Right lobe of liver (tissue), 6 donors: ENCODE measurements around the gene SPAG4. TPM values are rescaled to one million over a fixed set of nuclear protein-coding genes. Genes with fewer than 3 reads are reported as not detected.

Source experiments
- ATAC-seq, 4 donors: fragments of 200-7000 bp; cut with Tn5 transposase; one replicate each; pipeline ENCODE4 v1.9.1; 2020; ENCODE audit warnings: mild to moderate bottlenecking in 4 of 4, moderate library complexity in 4 of 4
- DNase-seq, 3 donors: peaks; one replicate each; pipeline ENCODE4 v3.0.0-alpha.2; 2020
- H3K27ac ChIP-seq, 3 donors: fragments of 200-600 bp; one replicate each; pipeline ENCODE4 v1.8.0; 2022
- H3K27me3 ChIP-seq, 2 donors: fragments of 200-600 bp; one replicate each; pipeline ENCODE4 v1.8.0; 2022
- H3K36me3 ChIP-seq, 4 donors: fragments of 200-600 bp; sonication (generic) in 1 of 4; one replicate each; pipeline versions ENCODE4 v1.5.1 to v1.8.0; 2017 to 2022; ENCODE audit warnings: control low read depth in 1 of 4
- H3K4me1 ChIP-seq, 4 donors: fragments of 200-600 bp; sonication (generic) in 1 of 4; one replicate each; pipeline versions ENCODE4 v1.5.1 to v1.8.0; 2017 to 2022; ENCODE audit warnings: control low read depth in 1 of 4
- H3K4me3 ChIP-seq, 3 donors: fragments of 200-600 bp; one replicate each; pipeline ENCODE4 v1.8.0; 2022
- H3K9me3 ChIP-seq, 4 donors: fragments of 200-600 bp; sonication (generic) in 1 of 4; one replicate each; pipeline versions ENCODE4 v1.5.1 to v1.8.0; 2017 to 2022; ENCODE audit warnings: control low read depth in 1 of 4
- CTCF ChIP-seq, 4 donors: fragments of 200-600 bp in 3 of 4; fragments of 450-650 bp in 1 of 4; IDR thresholded peaks; one replicate each; pipeline versions ENCODE4 v1.5.1 to v1.8.0; 2016 to 2022; ENCODE audit warnings: antibody characterized with exemption in 4 of 4, mild to moderate bottlenecking in 2 of 4
- POLR2A ChIP-seq: fragments of 450-650 bp; IDR thresholded peaks from one replicate; pipeline ENCODE4 v1.6.1; 2017; ENCODE audit warnings: antibody characterized with exemption, mild to moderate bottlenecking
- WGBS: methylation state at CpG from one replicate; pipeline ENCODE4 v1.1.6; 2018; ENCODE audit warnings: low coverage, low lambda C conversion rate; ENCODE audit not compliant: insufficient coverage; ENCODE audit errors: missing lambda C conversion rate; 5-methylcytosine and 5-hydroxymethylcytosine counted together
- intact Hi-C, 2 donors: fragments of 100-400 bp; cut with DNase I; formaldehyde crosslinking; loops; one replicate each; pipeline versions ENCODE4 v1.11.2 to v1.14.1; 2022
- total RNA-seq, 6 experiments: library from RNA; depleted of rRNA in 2 of 6; stranded (reverse); fragments of >200 nt in 2 of 6; fragmentation: NEBNext Ultra II Directional in 3 of 6; extraction: Animal tissue kit (Norgen Biotek cat#: 25700) in 3 of 6; gene quantifications; one replicate each; pipeline versions ENCODE4 v1.1.0 to v1.2.4, GENCODE V29; 2016 to 2023
- donor health status: DM: no; HTN: yes; CAD: no.
- donor health status: DM: no; HTN: no; CAD: no.
- donor health status: DM: no; HTN: no; CAD: no.
- donor health status: DM: no; HTN: yes; CAD: no.
- donor health status: DM: no; HTN: yes; CAD: no.

Gene SPAG4
- total RNA-seq, 6 experiments from 2014 or later: 1.7 to 13.8 (median 3.6) TPM

- H3K36me3 ChIP-seq: no peaks in the 10 kb centered on the region
- DNase-seq (no peak), ATAC-seq (no peak)
- intact Hi-C loops: no loop called here
- 55% methylated on average over 2 of the region's 2 CpGs for WGBS
- TF ChIP-seq POLR2A: no peak
- TF ChIP-seq CTCF (IDR thresholded peaks at IDR 0.05): no peak
- no peaks in the 10 kb centered on the region for H3K9me3 ChIP-seq
- H3K4me3 ChIP-seq: no peak overlapping the region
- H3K27ac ChIP-seq: no peak overlapping the region
- peaks cover 0 to 17% (median 5%) of the 10 kb centered on the region in 4 donors for H3K4me1 ChIP-seq
- H3K27me3 ChIP-seq: no peaks in the 10 kb centered on the region
Observed at GRCh38 chr20:35638751-35639150, 23.1 kb downstream of the SPAG4 start.

GRCh38 chr20:35640724-35641123 is 25.1 kb downstream of the SPAG4 start:
- H3K9me3 ChIP-seq: no peaks in the 10 kb centered on the region
- DNase-seq: no peak
- peaks cover 0 to 17% (median 5%) of the 10 kb centered on the region in 4 donors for H3K4me1 ChIP-seq
- intact Hi-C loops: no loop called here
- TF ChIP-seq CTCF (IDR thresholded peaks at IDR 0.05) (no peak), POLR2A (no peak)
- no peaks in the 10 kb centered on the region for H3K36me3 ChIP-seq
- ATAC-seq: no peak
- H3K27ac ChIP-seq: no peak overlapping the region
- no peak overlapping the region for H3K4me3 ChIP-seq
- 92% methylated on average over 3 of the region's 3 CpGs for WGBS
- no peaks in the 10 kb centered on the region for H3K27me3 ChIP-seq

GRCh38 chr20:35641743-35642142 is 26.1 kb downstream of the SPAG4 start:
- Histone ChIP-seq H3K36me3 (no peaks in the 10 kb centered on the region), H3K4me3 (no peak overlapping the region), H3K27me3 (no peaks in the 10 kb centered on the region), H3K4me1 (peaks cover 0 to 8% (median under 1%) of the 10 kb centered on the region in 4 donors), H3K27ac (no peak overlapping the region), H3K9me3 (no peaks in the 10 kb centered on the region)
- intact Hi-C loops: no loop called here
- WGBS: 66% methylated on average over 4 of the region's 4 CpGs
- TF ChIP-seq CTCF (IDR thresholded peaks at IDR 0.05): no peak
- TF ChIP-seq POLR2A: no peak
- ATAC-seq (no peak), DNase-seq (no peak)

- Histone ChIP-seq H3K9me3 (no peaks in the 10 kb centered on the region), H3K27ac (no peak overlapping the region), H3K4me3 (no peak overlapping the region), H3K36me3 (no peaks in the 10 kb centered on the region), H3K27me3 (no peaks in the 10 kb centered on the region), H3K4me1 (no peaks in the 10 kb centered on the region)
- ATAC-seq (no peak), DNase-seq (no peak)
- WGBS: 98% methylated on average over 6 of the region's 7 CpGs
- no peak for TF ChIP-seq CTCF (IDR thresholded peaks at IDR 0.05)
- TF ChIP-seq POLR2A: no peak
- intact Hi-C loops: no loop called here
Observed at GRCh38 chr20:35643045-35643444, 27.4 kb downstream of the SPAG4 start.

- no peaks in the 10 kb centered on the region for H3K9me3 ChIP-seq
- TF ChIP-seq CTCF (IDR thresholded peaks at IDR 0.05): no peak
- TF ChIP-seq POLR2A: no peak
- no peaks in the 10 kb centered on the region for H3K36me3 ChIP-seq
- H3K27me3 ChIP-seq: no peaks in the 10 kb centered on the region
- intact Hi-C loops: no loop called here
- H3K4me1 ChIP-seq: peaks cover 0 to 8% (median 0%) of the 10 kb centered on the region in 4 donors
- no peak overlapping the region for H3K4me3 ChIP-seq
- DNase-seq (no peak), ATAC-seq (no peak)
- WGBS: 89% methylated on average over 1 of the region's 2 CpGs
- no peak overlapping the region for H3K27ac ChIP-seq
Observed at GRCh38 chr20:35644806-35645205, 29.2 kb downstream of the SPAG4 start.
